Brain microvascular endothelial cell (primary cell): Measurements from ENCODE around the gene ANKK1.

ENCODE experiments used
- DNase-seq: peaks from one replicate; pipeline ENCODE4 v3.0.0-alpha.2; 2020
- H3K27ac ChIP-seq: fragments of 250-450 bp; sonication (Bioruptor Pico); 2 replicates; pipeline ENCODE4 v1.5.1; 2020; ENCODE audit warnings: mild to moderate bottlenecking, moderate library complexity
- H3K27me3 ChIP-seq: fragments of 250-450 bp; sonication (Bioruptor Pico); replicated peaks from 2 replicates; pipeline ENCODE4 v1.5.1; 2020; ENCODE audit warnings: mild to moderate bottlenecking
- H3K36me3 ChIP-seq: fragments of 250-450 bp; sonication (Bioruptor Pico); replicated peaks from 2 replicates; pipeline ENCODE4 v1.5.1; 2020; ENCODE audit warnings: mild to moderate bottlenecking
- H3K4me3 ChIP-seq: 2 replicates; pipeline ENCODE4 v1.5.1; 2011; ENCODE audit warnings: low read depth, mild to moderate bottlenecking, control low read depth, low read length, moderate library complexity
- in situ Hi-C: cut with HindIII; loops from 2 replicates; pipeline ENCODE4 v1.10.0; 2017; ENCODE audit warnings: low sequenced_read_pairs, low pct_ligation_motif_present
- TF ChIP-seq, protein P1 (sequence below): IDR thresholded peaks from 2 replicates; pipeline ENCODE4 v1.5.1; 2011; ENCODE audit warnings: low read depth, mild to moderate bottlenecking, moderate library complexity, low read length, control low read depth, inconsistent platforms; ENCODE audit errors: missing control alignments

Gene ANKK1

GRCh38 chr11:113393501-113393985 is 6.0 kb downstream of the ANKK1 start:
- H3K4me3 ChIP-seq, result no peak overlapping the region
- TF ChIP-seq, protein P1, sequence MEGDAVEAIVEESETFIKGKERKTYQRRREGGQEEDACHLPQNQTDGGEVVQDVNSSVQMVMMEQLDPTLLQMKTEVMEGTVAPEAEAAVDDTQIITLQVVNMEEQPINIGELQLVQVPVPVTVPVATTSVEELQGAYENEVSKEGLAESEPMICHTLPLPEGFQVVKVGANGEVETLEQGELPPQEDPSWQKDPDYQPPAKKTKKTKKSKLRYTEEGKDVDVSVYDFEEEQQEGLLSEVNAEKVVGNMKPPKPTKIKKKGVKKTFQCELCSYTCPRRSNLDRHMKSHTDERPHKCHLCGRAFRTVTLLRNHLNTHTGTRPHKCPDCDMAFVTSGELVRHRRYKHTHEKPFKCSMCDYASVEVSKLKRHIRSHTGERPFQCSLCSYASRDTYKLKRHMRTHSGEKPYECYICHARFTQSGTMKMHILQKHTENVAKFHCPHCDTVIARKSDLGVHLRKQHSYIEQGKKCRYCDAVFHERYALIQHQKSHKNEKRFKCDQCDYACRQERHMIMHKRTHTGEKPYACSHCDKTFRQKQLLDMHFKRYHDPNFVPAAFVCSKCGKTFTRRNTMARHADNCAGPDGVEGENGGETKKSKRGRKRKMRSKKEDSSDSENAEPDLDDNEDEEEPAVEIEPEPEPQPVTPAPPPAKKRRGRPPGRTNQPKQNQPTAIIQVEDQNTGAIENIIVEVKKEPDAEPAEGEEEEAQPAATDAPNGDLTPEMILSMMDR, result no peak

GRCh38 chr11:113394919-113395318 is 7.3 kb downstream of the ANKK1 start:
- TF ChIP-seq, protein P1, result no peak
- in situ Hi-C loops, result no loop called here
- H3K36me3 ChIP-seq, result no peaks in the 10 kb centered on the region
- H3K27me3 ChIP-seq, result peaks cover 3% of the 10 kb centered on the region
- H3K4me3 ChIP-seq, result no peak overlapping the region
- H3K27ac ChIP-seq, result no peak overlapping the region
- DNase-seq, result no peak

More at GRCh38 chr11:113393501-113393985, 6.0 kb downstream of the ANKK1 start:
- DNase-seq, result no peak
- H3K27me3 ChIP-seq, result peaks cover 3% of the 10 kb centered on the region
- H3K36me3 ChIP-seq, result no peaks in the 10 kb centered on the region
- in situ Hi-C loops, result no loop called here
- H3K27ac ChIP-seq, result no peak overlapping the region

DNA sequence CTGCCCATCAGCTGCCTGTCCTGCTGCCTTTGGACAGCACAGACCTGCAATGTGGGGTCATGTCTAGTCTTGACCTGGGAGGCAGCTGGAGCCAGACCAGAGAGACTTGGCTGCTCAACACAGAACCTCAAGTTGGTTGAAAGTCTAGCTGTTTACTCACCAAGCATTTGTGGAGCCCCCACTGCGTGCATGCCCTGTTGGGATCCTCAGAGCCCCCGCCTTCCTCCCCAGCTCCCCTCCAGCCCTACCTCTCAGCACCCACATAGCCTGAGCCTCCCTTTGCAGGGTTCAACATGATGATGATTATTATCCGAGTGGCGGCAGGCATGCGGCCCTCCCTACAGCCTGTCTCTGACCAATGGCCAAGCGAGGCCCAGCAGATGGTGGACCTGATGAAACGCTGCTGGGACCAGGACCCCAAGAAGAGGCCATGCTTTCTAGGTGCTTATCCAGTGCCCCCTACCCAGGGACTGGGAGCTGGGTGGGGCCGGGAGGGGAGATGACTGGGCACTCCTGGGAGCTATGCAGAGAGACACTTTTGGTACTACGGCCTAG is 8.3 kb downstream of the ANKK1 start:
- TF ChIP-seq, protein P1, result no peak
- no peak overlapping the region for H3K4me3 ChIP-seq
- in situ Hi-C loops, result no loop called here
- no peak overlapping the region for H3K27ac ChIP-seq
- H3K27me3 ChIP-seq, result peaks cover 3% of the 10 kb centered on the region
- H3K36me3 ChIP-seq, result no peaks in the 10 kb centered on the region
- no peak for DNase-seq

DNA sequence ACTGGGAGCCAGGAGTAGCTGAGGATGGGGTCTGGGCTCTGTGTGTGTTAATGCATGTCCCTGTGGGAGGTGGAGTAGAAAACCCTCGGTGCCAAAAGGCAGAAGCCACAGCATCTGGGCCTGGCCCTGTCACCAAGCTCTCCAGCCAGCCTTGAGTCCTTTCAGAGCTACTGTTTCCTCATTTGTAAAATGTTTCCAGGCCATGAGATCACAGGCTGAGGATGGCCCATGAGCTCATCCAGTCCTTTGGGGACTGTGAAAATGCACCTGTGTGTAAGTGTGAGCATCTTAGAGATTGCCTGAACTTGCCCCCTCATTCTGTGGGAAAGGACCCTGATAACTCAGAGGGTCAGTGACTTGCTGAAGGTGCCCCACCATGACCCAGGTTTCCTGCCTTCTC is 9.1 kb downstream of the ANKK1 start:
- in situ Hi-C loops, result no loop called here
- Histone ChIP-seq H3K27me3 (no peaks in the 10 kb centered on the region), H3K27ac (no peak overlapping the region), H3K4me3 (no peak overlapping the region), H3K36me3 (no peaks in the 10 kb centered on the region)
- no peak for DNase-seq
- TF ChIP-seq, protein P1, result no peak

GRCh38 chr11:113397212-113397611 is 9.6 kb downstream of the ANKK1 start:
- no peak for DNase-seq
- no peaks in the 10 kb centered on the region for H3K36me3 ChIP-seq
- TF ChIP-seq, protein P1, result no peak
- H3K27ac ChIP-seq, result no peak overlapping the region
- H3K4me3 ChIP-seq, result no peak overlapping the region
- H3K27me3 ChIP-seq, result no peaks in the 10 kb centered on the region
- in situ Hi-C loops, result no loop called here

DNA sequence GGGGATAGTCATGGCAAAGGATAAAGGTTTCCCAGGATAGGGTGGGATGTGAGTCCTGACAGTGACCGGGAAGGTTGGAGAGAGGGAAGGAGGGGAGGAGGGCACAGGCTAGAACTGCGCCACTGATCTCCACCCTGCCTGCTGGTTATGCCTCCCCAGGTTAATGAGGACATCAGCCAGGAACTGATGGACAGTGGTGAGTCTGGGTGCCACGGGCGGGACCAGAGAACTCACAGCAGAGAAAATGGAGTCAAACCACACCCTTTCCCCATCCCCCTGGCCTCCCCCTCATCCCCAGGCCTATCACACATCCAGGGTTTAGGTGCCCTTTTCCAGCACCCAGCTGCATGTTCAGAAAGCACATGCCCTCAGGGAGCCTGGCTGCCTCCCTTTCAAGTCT is 10.2 kb downstream of the ANKK1 start:
- Histone ChIP-seq H3K36me3 (no peaks in the 10 kb centered on the region), H3K4me3 (no peak overlapping the region), H3K27ac (no peak overlapping the region), H3K27me3 (no peaks in the 10 kb centered on the region)
- no peak for DNase-seq
- in situ Hi-C loops, result no loop called here
- TF ChIP-seq, protein P1, result no peak
